GM21390 (cell line): ENCODE measurements around the gene CNTNAP1.
"Not testable (repeated sequence)": the region's sequence is repeated elsewhere in the genome, so short reads cannot be mapped to it uniquely, and the experiment has no call there.

ENCODE experiments used
- ATAC-seq: cut with Tn5 transposase; IDR thresholded peaks from one replicate; pipeline ENCODE4 v1.9.1; 2021; ENCODE audit not compliant: unreplicated experiment

The CNTNAP1 gene

GRCh38 chr17:42720996-42721583, 38.8 kb downstream of the CNTNAP1 start:
- no peak for ATAC-seq

GRCh38 chr17:42723636-42724035, 41.3 kb downstream of the CNTNAP1 start:
- no peak for ATAC-seq

- ATAC-seq, result no peak
Observed at GRCh38 chr17:42725143-42725542, 42.8 kb downstream of the CNTNAP1 start.

- ATAC-seq, result no peak
Observed at GRCh38 chr17:42740699-42741098, 58.4 kb downstream of the CNTNAP1 start.

GRCh38 chr17:42742916-42743315, 60.6 kb downstream of the CNTNAP1 start:
- not testable (repeated sequence) for ATAC-seq

GRCh38 chr17:42743595-42744282, 61.4 kb downstream of the CNTNAP1 start:
- no peak for ATAC-seq

- peak; percentile 52 for ATAC-seq
Observed at GRCh38 chr17:42744283-42744805, 62.0 kb downstream of the CNTNAP1 start.

- peak; percentile 69 for ATAC-seq
Observed at GRCh38 chr17:42744806-42745617, 62.7 kb downstream of the CNTNAP1 start, which contains the start of gene EZH1. Gene EZH1, minus strand, starts transcription at chr17:42745040. Its CDS starts 16,099 bp downstream, at chr17:42728941.

GRCh38 chr17:42748202-42748907, 66.0 kb downstream of the CNTNAP1 start:
- ATAC-seq, result no peak

GRCh38 chr17:42748908-42749798, 66.8 kb downstream of the CNTNAP1 start:
- ATAC-seq, result no peak
